ENCODE results near the gene SERAC1. TPM values are rescaled to one million over a fixed set of nuclear protein-coding genes. Genes with fewer than 3 reads are reported as not detected.

SERAC1 gene
- total and polyA plus RNA-seq, 2 donors (not counting 1 experiment from before 2014, with no cell fraction given) = 1.9 to 5.8 TPM

Other genes starting within 250 kb of the SERAC1 start
- gene SYNJ2, start 186.4 kb downstream of the SERAC1 start, total RNA-seq = 11.4 and 12.8 TPM in 2 replicates
- 5.2 and 6.2 TPM in 2 replicates for gene SYNJ2, start 186.4 kb downstream of the SERAC1 start, polyA plus RNA-seq
- gene GTF2H5, start 88 bp upstream of the SERAC1 start, total RNA-seq = 9.1 and 10.5 TPM in 2 replicates
- gene GTF2H5, start 88 bp upstream of the SERAC1 start, polyA plus RNA-seq = 1.6 and 1.9 TPM in 2 replicates
- 90.0 and 96.7 TPM in 2 replicates for gene TULP4, start 144.2 kb upstream of the SERAC1 start, total RNA-seq
- gene TULP4, start 144.2 kb upstream of the SERAC1 start, polyA plus RNA-seq = 12.0 and 14.9 TPM in 2 replicates

Measured in B cell (primary cell).